AG04449 (cell line): ENCODE data around the gene SYPL2.

ENCODE experiments used
- CTCF ChIA-PET: fragments of 350-600 bp; formaldehyde crosslinking; extraction: SDS; loops from one replicate; lab custom pipeline; 2021; ENCODE audit warnings: antibody characterized with exemption; lab: Yijun Ruan, JAX
- POLR2A ChIA-PET: fragments of 400-600, 350-600 bp; formaldehyde crosslinking; extraction: SDS; loops from one replicate; lab custom pipeline; 2020; ENCODE audit warnings: antibody characterized with exemption, inconsistent platforms; lab: Yijun Ruan, JAX
- DNase-seq: peaks from one replicate; pipeline ENCODE4 v3.0.0-alpha.2; 2010; ENCODE audit warnings: low read depth, low spot score
- H3K4me3 ChIP-seq: 2 replicates; pipeline ENCODE4 v1.5.1; 2011; ENCODE audit warnings: low read depth, mild to moderate bottlenecking, control low read depth, low read length
- CTCF ChIP-seq: IDR thresholded peaks from one replicate; pipeline ENCODE4 v1.5.1; 2011; ENCODE audit warnings: mild to moderate bottlenecking, moderate library complexity, low read length, control low read depth, inconsistent platforms; ENCODE audit not compliant: insufficient read depth; ENCODE audit errors: missing control alignments

The SYPL2 gene

GRCh38 chr1:109514846-109515245, 48.5 kb downstream of the SYPL2 start:
- DNase-seq: no peak
- ChIA-PET POLR2A (no interaction called here), CTCF (interaction anchor here (0.7 to 43.1 kb wide), 3 partner anchors 19 to 258 kb away, joined by 3 to 2790 read pairs (median 657); partner anchors contain the start of genes ATXN7L2, CYB561D1 and GPR61)
- no peak for TF ChIP-seq CTCF
- no peak overlapping the region for H3K4me3 ChIP-seq

GRCh38 chr1:109516872-109517271, 50.5 kb downstream of the SYPL2 start:
- no peak overlapping the region for H3K4me3 ChIP-seq
- ChIA-PET CTCF (interaction anchor here (0.7 to 43.1 kb wide), 4 partner anchors 17 to 117 kb away, joined by 3 to 2790 read pairs (median 330); partner anchors contain the start of genes ATXN7L2, CYB561D1, GNAI3 and GPR61), POLR2A (interaction anchor here (1.0 kb wide), 1 partner anchor 13 kb away, joined by 4 read pairs; no protein-coding TSS in a partner anchor)
- no peak for TF ChIP-seq CTCF
- peak; percentile 54 for DNase-seq

- DNase-seq: no peak
- CTCF ChIA-PET: interaction anchor here (0.7 to 43.1 kb wide), 3 partner anchors 17 to 31 kb away, joined by 3 to 2790 read pairs (median 657); partner anchors contain the start of genes ATXN7L2, CYB561D1, GNAI3 and GPR61
- TF ChIP-seq CTCF: no peak
- POLR2A ChIA-PET: no interaction called here
- H3K4me3 ChIP-seq: no peak overlapping the region
Observed at GRCh38 chr1:109517337-109517736, 51.0 kb downstream of the SYPL2 start.

GRCh38 chr1:109521002-109521951, 54.9 kb downstream of the SYPL2 start:
- no peak overlapping the region for H3K4me3 ChIP-seq
- ChIA-PET POLR2A (no interaction called here), CTCF (interaction anchor here (0.8 to 43.1 kb wide), 5 partner anchors 11 to 27 kb away, joined by 3 to 2790 read pairs (median 657); partner anchors contain the start of genes AMIGO1, ATXN7L2, CYB561D1 and GPR61)
- DNase-seq: no peak
- no peak for TF ChIP-seq CTCF

- ChIA-PET CTCF (interaction anchor here (3.8 to 26.3 kb wide), 2 partner anchors 10 to 23 kb away, joined by 58 to 2790 read pairs; partner anchors contain the start of genes AMIGO1, ATXN7L2 and CYB561D1), POLR2A (no interaction called here)
- H3K4me3 ChIP-seq: no peak overlapping the region
- DNase-seq: no peak
- TF ChIP-seq CTCF: no peak
Observed at GRCh38 chr1:109522026-109522425, 55.7 kb downstream of the SYPL2 start.

GRCh38 chr1:109523706-109524105, 57.4 kb downstream of the SYPL2 start:
- DNase-seq: no peak
- TF ChIP-seq CTCF: no peak
- CTCF ChIA-PET: interaction anchor here (3.8 to 26.3 kb wide), 2 partner anchors 8 to 24 kb away, joined by 58 to 2790 read pairs; partner anchors contain the start of genes AMIGO1, ATXN7L2 and CYB561D1
- H3K4me3 ChIP-seq: no peak overlapping the region
- POLR2A ChIA-PET: no interaction called here
